ENCODE data around the gene PCBD2.
"Not testable (repeated sequence)": the region's sequence is repeated elsewhere in the genome, so short reads cannot be mapped to it uniquely, and the experiment has no call there.

DNA sequence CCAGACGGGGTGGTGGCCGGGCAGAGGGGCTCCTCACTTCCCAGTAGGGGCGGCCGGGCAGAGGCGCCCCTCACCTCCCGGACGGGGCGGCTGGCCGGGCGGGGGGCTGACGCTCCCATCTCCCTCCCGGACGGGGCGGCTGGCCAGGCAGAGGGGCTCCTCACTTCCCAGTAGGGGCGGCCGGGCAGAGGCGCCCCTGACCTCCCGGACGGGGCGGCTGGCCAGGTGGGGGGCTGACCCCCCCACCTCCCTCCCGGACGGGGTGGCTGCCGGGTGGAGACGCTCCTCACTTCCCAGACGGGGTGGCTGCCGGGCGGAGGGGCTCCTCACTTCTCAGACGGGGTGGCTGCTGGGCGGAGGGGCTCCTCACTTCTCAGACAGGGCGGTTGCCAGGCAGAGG lies 23.2 kb upstream of the PCBD2 start:
- TF ChIP-seq, protein P1, sequence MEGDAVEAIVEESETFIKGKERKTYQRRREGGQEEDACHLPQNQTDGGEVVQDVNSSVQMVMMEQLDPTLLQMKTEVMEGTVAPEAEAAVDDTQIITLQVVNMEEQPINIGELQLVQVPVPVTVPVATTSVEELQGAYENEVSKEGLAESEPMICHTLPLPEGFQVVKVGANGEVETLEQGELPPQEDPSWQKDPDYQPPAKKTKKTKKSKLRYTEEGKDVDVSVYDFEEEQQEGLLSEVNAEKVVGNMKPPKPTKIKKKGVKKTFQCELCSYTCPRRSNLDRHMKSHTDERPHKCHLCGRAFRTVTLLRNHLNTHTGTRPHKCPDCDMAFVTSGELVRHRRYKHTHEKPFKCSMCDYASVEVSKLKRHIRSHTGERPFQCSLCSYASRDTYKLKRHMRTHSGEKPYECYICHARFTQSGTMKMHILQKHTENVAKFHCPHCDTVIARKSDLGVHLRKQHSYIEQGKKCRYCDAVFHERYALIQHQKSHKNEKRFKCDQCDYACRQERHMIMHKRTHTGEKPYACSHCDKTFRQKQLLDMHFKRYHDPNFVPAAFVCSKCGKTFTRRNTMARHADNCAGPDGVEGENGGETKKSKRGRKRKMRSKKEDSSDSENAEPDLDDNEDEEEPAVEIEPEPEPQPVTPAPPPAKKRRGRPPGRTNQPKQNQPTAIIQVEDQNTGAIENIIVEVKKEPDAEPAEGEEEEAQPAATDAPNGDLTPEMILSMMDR (conservative IDR thresholded peaks at IDR 0.05 in 1 of 2, IDR thresholded peaks at IDR 0.05 in 1 of 2; ENCODE audit: low read depth in 1 of 2, low read length in 2 of 2) = not testable (repeated sequence)
- TF ChIP-seq EZH2 (IDR thresholded peaks at IDR 0.05; ENCODE audit: low read length, missing control alignments) = not testable (repeated sequence)

All from fibroblast of lung (primary cell).